ENCODE measurements around the gene FYTTD1.

Gene FYTTD1

GRCh38 chr3:197756704-197757103, 7.0 kb downstream of the FYTTD1 start:
- no peak overlapping the region for H3K4me3 ChIP-seq (ENCODE audit: low read depth, low read length)
- no peak for DNase-seq (ENCODE audit: low read depth)
- TF ChIP-seq CTCF (IDR thresholded peaks at IDR 0.05; ENCODE audit: low read depth, low read length), result no peak
- TF ChIP-seq MYC (IDR thresholded peaks at IDR 0.05; ENCODE audit: low read depth, low read length), result no peak
- TF ChIP-seq POLR2A (IDR thresholded peaks at IDR 0.05; ENCODE audit: extremely low read depth, insufficient read length), result no peak
- no peak for TF ChIP-seq MAX (IDR thresholded peaks at IDR 0.05; ENCODE audit: low read depth, low read length)

GRCh38 chr3:197758512-197758911, 8.8 kb downstream of the FYTTD1 start:
- H3K4me3 ChIP-seq (ENCODE audit: low read depth, low read length), result no peak overlapping the region
- TF ChIP-seq POLR2A (IDR thresholded peaks at IDR 0.05; ENCODE audit: extremely low read depth, insufficient read length) (no peak), MAX (IDR thresholded peaks at IDR 0.05; ENCODE audit: low read depth, low read length) (no peak), CTCF (IDR thresholded peaks at IDR 0.05; ENCODE audit: low read depth, low read length) (no peak), MYC (IDR thresholded peaks at IDR 0.05; ENCODE audit: low read depth, low read length) (no peak)
- DNase-seq (ENCODE audit: low read depth), result no peak

GRCh38 chr3:197761784-197762183, 12.1 kb downstream of the FYTTD1 start:
- no peak overlapping the region for H3K4me3 ChIP-seq (ENCODE audit: low read depth, low read length)
- no peak for TF ChIP-seq CTCF (IDR thresholded peaks at IDR 0.05; ENCODE audit: low read depth, low read length)
- TF ChIP-seq MAX (IDR thresholded peaks at IDR 0.05; ENCODE audit: low read depth, low read length), result no peak
- no peak for TF ChIP-seq MYC (IDR thresholded peaks at IDR 0.05; ENCODE audit: low read depth, low read length)
- no peak for TF ChIP-seq POLR2A (IDR thresholded peaks at IDR 0.05; ENCODE audit: extremely low read depth, insufficient read length)
- DNase-seq (ENCODE audit: low read depth), result no peak

- no peak for TF ChIP-seq MYC (IDR thresholded peaks at IDR 0.05; ENCODE audit: low read depth, low read length)
- TF ChIP-seq CTCF (IDR thresholded peaks at IDR 0.05; ENCODE audit: low read depth, low read length), result no peak
- TF ChIP-seq POLR2A (IDR thresholded peaks at IDR 0.05; ENCODE audit: extremely low read depth, insufficient read length), result no peak
- no peak for TF ChIP-seq MAX (IDR thresholded peaks at IDR 0.05; ENCODE audit: low read depth, low read length)
- H3K4me3 ChIP-seq (ENCODE audit: low read depth, low read length), result no peak overlapping the region
Measured at GRCh38 chr3:197775317-197775716, 25.6 kb downstream of the FYTTD1 start.

GRCh38 chr3:197782230-197782629, 32.5 kb downstream of the FYTTD1 start:
- no peak for DNase-seq (ENCODE audit: low read depth)
- TF ChIP-seq MAX (IDR thresholded peaks at IDR 0.05; ENCODE audit: low read depth, low read length) (no peak), POLR2A (IDR thresholded peaks at IDR 0.05; ENCODE audit: extremely low read depth, insufficient read length) (no peak), CTCF (IDR thresholded peaks at IDR 0.05; ENCODE audit: low read depth, low read length) (no peak), MYC (IDR thresholded peaks at IDR 0.05; ENCODE audit: low read depth, low read length) (no peak)
- H3K4me3 ChIP-seq (ENCODE audit: low read depth, low read length), result no peak overlapping the region

More at GRCh38 chr3:197775317-197775716, 25.6 kb downstream of the FYTTD1 start:
- DNase-seq (ENCODE audit: low read depth), result no peak
